PFSK-1 (cell line): ENCODE results near the gene LYRM1.

Experiments
- POLR2AphosphoS5 ChIP-seq: IDR thresholded peaks from 2 replicates; pipeline ENCODE4 v1.6.1; 2012; ENCODE audit warnings: low read depth, mild to moderate bottlenecking, control low read depth, low read length, moderate library complexity
- SIN3A ChIP-seq: IDR thresholded peaks from 2 replicates; pipeline ENCODE4 v1.6.1; 2012; ENCODE audit warnings: mild to moderate bottlenecking, low read length, moderate library complexity, borderline replicate concordance; ENCODE audit not compliant: insufficient read depth
- TAF1 ChIP-seq: IDR thresholded peaks from 2 replicates; pipeline ENCODE4 v1.6.1; 2012; ENCODE audit warnings: low read length, control low read depth, borderline replicate concordance; ENCODE audit not compliant: insufficient read depth
- TF ChIP-seq, protein P1 (sequence below), 2 experiments: IDR thresholded peaks; 2 replicates each; pipeline versions ENCODE4 v1.6.1 to v1.8.0; 2011 to 2012; ENCODE audit warnings: low read depth in 2 of 2, low read length in 2 of 2, control low read depth in 1 of 2, inconsistent platforms in 1 of 2, mild to moderate bottlenecking in 1 of 2, moderate library complexity in 1 of 2; ENCODE audit not compliant: insufficient read depth in 1 of 2

DNA sequence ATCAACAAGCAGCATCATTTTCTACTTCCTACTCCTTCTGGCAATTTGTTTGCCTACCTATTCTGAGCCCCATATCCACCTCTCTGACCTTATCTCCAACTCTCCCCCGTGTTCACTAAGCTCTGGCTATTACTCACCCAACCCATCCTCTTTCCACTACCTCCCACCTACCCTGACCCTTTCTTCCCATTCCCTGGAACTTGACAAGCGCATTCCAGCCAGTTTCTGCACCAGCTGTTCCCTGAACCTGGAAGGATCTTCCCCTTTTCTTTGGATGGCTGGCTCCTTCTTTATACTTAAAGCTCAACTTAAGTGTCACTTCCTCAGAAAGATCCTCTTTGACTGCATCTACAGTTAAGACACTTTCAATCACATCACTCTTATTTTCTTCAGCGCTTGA is 2.6 kb upstream of the LYRM1 start:
- TF ChIP-seq POLR2AphosphoS5 (no peak), SIN3A (no peak), TAF1 (no peak)
- TF ChIP-seq, protein P1, sequence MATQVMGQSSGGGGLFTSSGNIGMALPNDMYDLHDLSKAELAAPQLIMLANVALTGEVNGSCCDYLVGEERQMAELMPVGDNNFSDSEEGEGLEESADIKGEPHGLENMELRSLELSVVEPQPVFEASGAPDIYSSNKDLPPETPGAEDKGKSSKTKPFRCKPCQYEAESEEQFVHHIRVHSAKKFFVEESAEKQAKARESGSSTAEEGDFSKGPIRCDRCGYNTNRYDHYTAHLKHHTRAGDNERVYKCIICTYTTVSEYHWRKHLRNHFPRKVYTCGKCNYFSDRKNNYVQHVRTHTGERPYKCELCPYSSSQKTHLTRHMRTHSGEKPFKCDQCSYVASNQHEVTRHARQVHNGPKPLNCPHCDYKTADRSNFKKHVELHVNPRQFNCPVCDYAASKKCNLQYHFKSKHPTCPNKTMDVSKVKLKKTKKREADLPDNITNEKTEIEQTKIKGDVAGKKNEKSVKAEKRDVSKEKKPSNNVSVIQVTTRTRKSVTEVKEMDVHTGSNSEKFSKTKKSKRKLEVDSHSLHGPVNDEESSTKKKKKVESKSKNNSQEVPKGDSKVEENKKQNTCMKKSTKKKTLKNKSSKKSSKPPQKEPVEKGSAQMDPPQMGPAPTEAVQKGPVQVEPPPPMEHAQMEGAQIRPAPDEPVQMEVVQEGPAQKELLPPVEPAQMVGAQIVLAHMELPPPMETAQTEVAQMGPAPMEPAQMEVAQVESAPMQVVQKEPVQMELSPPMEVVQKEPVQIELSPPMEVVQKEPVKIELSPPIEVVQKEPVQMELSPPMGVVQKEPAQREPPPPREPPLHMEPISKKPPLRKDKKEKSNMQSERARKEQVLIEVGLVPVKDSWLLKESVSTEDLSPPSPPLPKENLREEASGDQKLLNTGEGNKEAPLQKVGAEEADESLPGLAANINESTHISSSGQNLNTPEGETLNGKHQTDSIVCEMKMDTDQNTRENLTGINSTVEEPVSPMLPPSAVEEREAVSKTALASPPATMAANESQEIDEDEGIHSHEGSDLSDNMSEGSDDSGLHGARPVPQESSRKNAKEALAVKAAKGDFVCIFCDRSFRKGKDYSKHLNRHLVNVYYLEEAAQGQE (IDR thresholded peaks at IDR 0.05; ENCODE audit: insufficient read depth in 1 of 2, low read depth in 2 of 2, low read length in 2 of 2): no peak
